ENCODE results near the gene GABRB1.

GABRB1 gene

DNA sequence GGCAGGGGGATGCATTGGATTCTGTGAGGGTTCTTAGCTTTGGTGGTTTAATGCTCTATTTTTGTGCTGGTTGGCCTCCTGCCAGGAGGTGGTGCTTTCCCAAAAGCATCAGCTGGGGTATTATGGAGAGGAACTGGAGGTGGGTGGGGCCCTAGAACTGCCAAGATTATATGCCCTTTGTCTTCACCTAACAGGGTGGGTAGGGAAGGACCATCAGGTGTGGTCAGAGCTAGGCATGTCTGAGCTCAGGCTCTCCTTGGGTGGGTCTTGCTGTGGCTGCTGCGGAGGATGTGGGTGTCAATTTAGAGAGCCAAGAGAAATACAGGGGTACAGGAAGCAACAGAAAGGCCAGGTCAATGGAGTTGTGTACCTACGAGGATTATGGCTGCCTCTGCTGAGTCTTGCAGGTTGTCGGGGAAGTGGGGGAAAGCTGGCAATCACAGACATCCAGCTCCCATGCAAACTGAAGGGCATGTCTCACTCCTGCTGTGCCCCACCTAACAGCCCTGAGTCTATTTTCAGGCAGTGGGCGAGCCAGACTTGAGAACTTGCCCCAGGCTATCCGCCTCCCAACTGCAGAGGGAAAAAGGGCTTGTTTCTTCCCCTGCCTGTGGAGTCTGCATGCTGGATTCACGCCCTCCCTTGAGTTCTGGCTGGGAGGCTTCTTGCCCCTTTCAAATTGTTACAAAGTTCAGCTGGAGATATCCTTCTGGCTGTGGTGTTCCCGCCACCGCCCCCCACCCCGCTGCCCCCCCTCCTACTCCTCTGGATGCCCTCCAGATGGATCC lies 220.2 kb downstream of the GABRB1 start:
- Histone ChIP-seq H3K56ac (ENCODE audit: low read length) (no peak overlapping the region), H3K9ac (ENCODE audit: low read length) (no peak overlapping the region), H3K36me3 (ENCODE audit: control insufficient read depth, insufficient read depth, low read length) (no peaks in the 10 kb centered on the region), H2BK5ac (ENCODE audit: low read length) (no peak overlapping the region), H2BK15ac (replicated peaks; ENCODE audit: low read depth) (no peak overlapping the region), H3K79me2 (ENCODE audit: control insufficient read depth, insufficient read depth, low read length) (no peaks in the 10 kb centered on the region), H2AK5ac (ENCODE audit: low read length) (no peak overlapping the region), H4K5ac (ENCODE audit: low read length) (no peak overlapping the region), H3K4ac (ENCODE audit: low read depth, low read length) (no peak overlapping the region), H3K79me1 (ENCODE audit: low read length) (no peaks in the 10 kb centered on the region), H3K23ac (ENCODE audit: low read length) (no peak overlapping the region), H3K18ac (ENCODE audit: low read length) (no peak overlapping the region), H3K4me2 (ENCODE audit: low read length) (no peak overlapping the region), H4K8ac (ENCODE audit: low read depth, low read length) (no peak overlapping the region), H3K4me1 (ENCODE audit: control insufficient read depth, low read depth, low read length) (no peaks in the 10 kb centered on the region), H3K27ac (ENCODE audit: low read depth, low read length) (no peak overlapping the region), H3K4me3 (ENCODE audit: low read length) (no peak overlapping the region), H2BK120ac (ENCODE audit: low read depth, low read length) (no peak overlapping the region), H3K27me3 (ENCODE audit: insufficient read depth, low read length, poor library complexity) (no peaks in the 10 kb centered on the region)
- WGBS (ENCODE audit: extremely low coverage, insufficient coverage, low lambda C conversion rate) = no CpG with 5 or more reads among the region's 9 CpGs
- DNase-seq = peak; percentile 22

DNA sequence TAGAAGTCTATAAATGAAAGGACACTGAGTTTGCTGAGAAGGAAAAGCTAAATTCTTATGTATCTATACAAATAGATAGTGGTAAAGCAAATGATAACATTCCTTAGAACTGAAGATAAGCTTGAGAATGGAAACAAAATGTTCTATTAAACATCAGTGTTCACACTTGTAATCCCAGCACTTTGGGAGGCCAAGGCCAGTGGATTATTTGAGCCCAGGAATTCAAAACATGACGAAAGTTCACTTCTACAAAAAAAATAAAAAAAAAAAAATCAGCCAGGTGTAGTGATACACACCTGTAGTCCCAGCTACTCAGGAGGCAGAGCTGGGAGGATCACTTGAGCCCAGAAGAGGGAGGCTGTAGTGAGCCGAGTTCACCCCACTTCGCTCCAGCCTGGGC lies 232.4 kb downstream of the GABRB1 start:
- no peaks in the 10 kb centered on the region for H3K4me1 ChIP-seq (ENCODE audit: control insufficient read depth, low read depth, low read length)
- H3K23ac ChIP-seq (ENCODE audit: low read length) = no peak overlapping the region
- no peak overlapping the region for H2BK5ac ChIP-seq (ENCODE audit: low read length)
- H3K79me2 ChIP-seq (ENCODE audit: control insufficient read depth, insufficient read depth, low read length) = no peaks in the 10 kb centered on the region
- H3K27ac ChIP-seq (ENCODE audit: low read depth, low read length) = no peak overlapping the region
- no peaks in the 10 kb centered on the region for H3K79me1 ChIP-seq (ENCODE audit: low read length)
- no CpG with 5 or more reads among the region's 3 CpGs for WGBS (ENCODE audit: extremely low coverage, insufficient coverage, low lambda C conversion rate)
- no peak overlapping the region for H2BK120ac ChIP-seq (ENCODE audit: low read depth, low read length)
- no peak overlapping the region for H3K4me2 ChIP-seq (ENCODE audit: low read length)
- H3K9ac ChIP-seq (ENCODE audit: low read length) = no peak overlapping the region
- no peak for DNase-seq
- H3K18ac ChIP-seq (ENCODE audit: low read length) = no peak overlapping the region
- H2AK5ac ChIP-seq (ENCODE audit: low read length) = no peak overlapping the region
- no peak overlapping the region for H3K4me3 ChIP-seq (ENCODE audit: low read length)
- H4K8ac ChIP-seq (ENCODE audit: low read depth, low read length) = no peak overlapping the region
- no peak overlapping the region for H3K56ac ChIP-seq (ENCODE audit: low read length)
- no peak overlapping the region for H3K4ac ChIP-seq (ENCODE audit: low read depth, low read length)
- H3K27me3 ChIP-seq (ENCODE audit: insufficient read depth, low read length, poor library complexity) = no peaks in the 10 kb centered on the region
- no peak overlapping the region for H4K5ac ChIP-seq (ENCODE audit: low read length)
- no peaks in the 10 kb centered on the region for H3K36me3 ChIP-seq (ENCODE audit: control insufficient read depth, insufficient read depth, low read length)
- no peak overlapping the region for H2BK15ac ChIP-seq (replicated peaks; ENCODE audit: low read depth)

DNA sequence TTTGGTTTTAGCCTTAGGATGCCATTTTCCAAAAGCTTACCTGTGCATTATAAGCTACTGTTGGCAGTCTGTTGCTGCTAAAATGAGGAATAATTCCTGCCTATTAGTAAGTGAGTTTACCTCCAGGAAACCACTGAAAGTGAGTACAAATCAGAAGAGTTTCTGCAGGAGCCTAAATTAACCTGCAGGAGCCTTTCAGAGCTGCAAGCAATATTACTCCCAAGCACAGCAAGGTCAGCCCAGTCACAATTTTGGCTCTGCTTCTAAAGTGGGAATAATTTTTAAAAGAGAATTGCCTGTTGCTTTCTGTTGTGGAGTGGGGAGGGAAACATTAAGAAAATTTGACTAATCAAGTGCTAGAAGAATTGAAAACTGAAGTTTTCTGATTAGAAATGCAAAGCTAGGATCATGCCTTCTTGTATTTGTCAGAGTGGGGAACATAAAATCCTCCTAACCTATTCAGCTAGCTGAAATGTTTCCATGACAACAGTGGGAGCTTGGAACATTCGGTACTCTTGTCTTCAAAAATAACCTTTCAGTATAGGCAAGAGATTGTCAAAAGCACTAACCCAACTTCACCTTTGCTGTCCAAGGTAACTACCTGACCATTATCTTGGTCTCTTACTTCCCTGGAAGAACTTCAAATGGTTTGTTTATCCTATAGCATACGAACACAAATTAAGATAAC lies 239.0 kb downstream of the GABRB1 start:
- H2BK120ac ChIP-seq (ENCODE audit: low read depth, low read length) = no peak overlapping the region
- no peak overlapping the region for H3K18ac ChIP-seq (ENCODE audit: low read length)
- H3K56ac ChIP-seq (ENCODE audit: low read length) = no peak overlapping the region
- H3K4me2 ChIP-seq (ENCODE audit: low read length) = no peak overlapping the region
- no peak for DNase-seq
- no peak overlapping the region for H4K8ac ChIP-seq (ENCODE audit: low read depth, low read length)
- H2BK5ac ChIP-seq (ENCODE audit: low read length) = no peak overlapping the region
- no peak overlapping the region for H2BK15ac ChIP-seq (replicated peaks; ENCODE audit: low read depth)
- H3K9ac ChIP-seq (ENCODE audit: low read length) = no peak overlapping the region
- H3K27me3 ChIP-seq (ENCODE audit: insufficient read depth, low read length, poor library complexity) = no peaks in the 10 kb centered on the region
- H3K23ac ChIP-seq (ENCODE audit: low read length) = no peak overlapping the region
- H3K4me1 ChIP-seq (ENCODE audit: control insufficient read depth, low read depth, low read length) = no peaks in the 10 kb centered on the region
- no peaks in the 10 kb centered on the region for H3K79me2 ChIP-seq (ENCODE audit: control insufficient read depth, insufficient read depth, low read length)
- H2AK5ac ChIP-seq (ENCODE audit: low read length) = no peak overlapping the region
- H3K4me3 ChIP-seq (ENCODE audit: low read length) = no peak overlapping the region
- H3K4ac ChIP-seq (ENCODE audit: low read depth, low read length) = no peak overlapping the region
- no peak overlapping the region for H3K27ac ChIP-seq (ENCODE audit: low read depth, low read length)
- no peaks in the 10 kb centered on the region for H3K36me3 ChIP-seq (ENCODE audit: control insufficient read depth, insufficient read depth, low read length)
- no peaks in the 10 kb centered on the region for H3K79me1 ChIP-seq (ENCODE audit: low read length)
- H4K5ac ChIP-seq (ENCODE audit: low read length) = no peak overlapping the region
- no CpG with 5 or more reads among the region's 2 CpGs for WGBS (ENCODE audit: extremely low coverage, insufficient coverage, low lambda C conversion rate)

DNA sequence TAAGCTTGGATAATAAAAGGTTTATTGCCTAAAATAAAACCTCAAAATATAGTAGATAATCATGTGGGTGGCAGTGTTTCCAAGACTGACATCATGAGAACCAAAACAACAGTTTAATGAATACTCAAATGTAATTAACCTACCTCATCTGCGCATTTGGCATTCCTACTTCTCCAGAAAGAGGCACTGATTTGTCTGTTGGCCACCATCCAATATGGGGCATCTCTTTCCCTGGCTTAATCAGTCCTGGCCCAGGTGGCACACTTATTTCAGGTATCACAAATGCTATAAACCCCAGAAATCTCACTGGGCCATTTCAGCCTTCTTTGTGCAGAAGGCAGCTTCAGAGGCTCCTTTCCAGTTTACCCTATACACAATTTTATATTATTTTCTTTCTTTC lies 239.9 kb downstream of the GABRB1 start:
- Histone ChIP-seq H3K18ac (ENCODE audit: low read length) (no peak overlapping the region), H3K36me3 (ENCODE audit: control insufficient read depth, insufficient read depth, low read length) (no peaks in the 10 kb centered on the region), H3K4ac (ENCODE audit: low read depth, low read length) (no peak overlapping the region), H2AK5ac (ENCODE audit: low read length) (no peak overlapping the region), H3K27ac (ENCODE audit: low read depth, low read length) (no peak overlapping the region), H2BK120ac (ENCODE audit: low read depth, low read length) (no peak overlapping the region), H4K8ac (ENCODE audit: low read depth, low read length) (no peak overlapping the region), H2BK5ac (ENCODE audit: low read length) (no peak overlapping the region), H2BK15ac (replicated peaks; ENCODE audit: low read depth) (no peak overlapping the region), H4K5ac (ENCODE audit: low read length) (no peak overlapping the region), H3K27me3 (ENCODE audit: insufficient read depth, low read length, poor library complexity) (no peaks in the 10 kb centered on the region), H3K4me1 (ENCODE audit: control insufficient read depth, low read depth, low read length) (no peaks in the 10 kb centered on the region), H3K4me2 (ENCODE audit: low read length) (no peak overlapping the region), H3K79me1 (ENCODE audit: low read length) (no peaks in the 10 kb centered on the region), H3K4me3 (ENCODE audit: low read length) (no peak overlapping the region), H3K56ac (ENCODE audit: low read length) (no peak overlapping the region), H3K9ac (ENCODE audit: low read length) (no peak overlapping the region), H3K23ac (ENCODE audit: low read length) (no peak overlapping the region), H3K79me2 (ENCODE audit: control insufficient read depth, insufficient read depth, low read length) (no peaks in the 10 kb centered on the region)
- no CpG with 5 or more reads among the region's 1 CpG for WGBS (ENCODE audit: extremely low coverage, insufficient coverage, low lambda C conversion rate)
- no peak for DNase-seq

DNA sequence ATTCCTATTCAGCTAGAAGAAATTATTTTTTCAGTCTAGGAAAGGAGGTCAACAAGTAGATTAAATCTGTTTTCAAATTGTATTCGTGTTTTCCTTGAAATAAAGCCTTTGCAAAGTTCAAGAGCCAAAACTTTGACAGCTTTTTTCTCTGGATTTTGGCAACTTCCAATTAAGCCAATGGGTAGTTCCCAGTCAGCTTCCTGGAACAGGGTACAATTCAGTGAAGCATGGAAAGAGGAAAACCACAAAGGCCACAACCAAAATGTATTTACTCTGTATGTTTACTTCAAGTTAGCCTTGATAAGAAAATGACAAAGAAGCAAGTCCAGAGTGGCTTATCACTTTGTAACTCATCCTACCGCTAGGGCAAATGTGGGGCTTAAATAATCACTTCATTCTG lies 243.5 kb downstream of the GABRB1 start:
- H3K23ac ChIP-seq (ENCODE audit: low read length) = no peak overlapping the region
- H3K79me2 ChIP-seq (ENCODE audit: control insufficient read depth, insufficient read depth, low read length) = no peaks in the 10 kb centered on the region
- no CpG with 5 or more reads among the region's 2 CpGs for WGBS (ENCODE audit: extremely low coverage, insufficient coverage, low lambda C conversion rate)
- DNase-seq = no peak
- H4K8ac ChIP-seq (ENCODE audit: low read depth, low read length) = no peak overlapping the region
- H3K4me1 ChIP-seq (ENCODE audit: control insufficient read depth, low read depth, low read length) = no peaks in the 10 kb centered on the region
- H2AK5ac ChIP-seq (ENCODE audit: low read length) = no peak overlapping the region
- H3K56ac ChIP-seq (ENCODE audit: low read length) = no peak overlapping the region
- H3K18ac ChIP-seq (ENCODE audit: low read length) = no peak overlapping the region
- H3K36me3 ChIP-seq (ENCODE audit: control insufficient read depth, insufficient read depth, low read length) = no peaks in the 10 kb centered on the region
- no peak overlapping the region for H4K5ac ChIP-seq (ENCODE audit: low read length)
- H2BK120ac ChIP-seq (ENCODE audit: low read depth, low read length) = no peak overlapping the region
- H3K27ac ChIP-seq (ENCODE audit: low read depth, low read length) = no peak overlapping the region
- H3K4me2 ChIP-seq (ENCODE audit: low read length) = no peak overlapping the region
- H3K4ac ChIP-seq (ENCODE audit: low read depth, low read length) = no peak overlapping the region
- no peak overlapping the region for H2BK15ac ChIP-seq (replicated peaks; ENCODE audit: low read depth)
- H3K9ac ChIP-seq (ENCODE audit: low read length) = no peak overlapping the region
- H3K27me3 ChIP-seq (ENCODE audit: insufficient read depth, low read length, poor library complexity) = no peaks in the 10 kb centered on the region
- no peaks in the 10 kb centered on the region for H3K79me1 ChIP-seq (ENCODE audit: low read length)
- H2BK5ac ChIP-seq (ENCODE audit: low read length) = no peak overlapping the region
- no peak overlapping the region for H3K4me3 ChIP-seq (ENCODE audit: low read length)

Data from mesendoderm (in vitro differentiated cells).